A673 (cell line): ENCODE measurements around the gene LRRC15. TPM values are rescaled to one million over a fixed set of nuclear protein-coding genes. Genes with fewer than 3 reads are reported as not detected.

Source experiments
- BruUV-seq: library from RNA; stranded (reverse); fragments of 400-500 nt; replicated peaks from 2 replicates; lab custom pipeline; 2021; lab: Mats Ljungman, UMichigan
- CTCF ChIA-PET: fragments of 300-600 bp; sonication (Branson Sonifier 250); formaldehyde crosslinking; loops from one replicate; lab custom pipeline; 2022; ENCODE audit warnings: antibody characterized with exemption; lab: Charles Lee
- POLR2A ChIA-PET: fragments of 300-600 bp; sonication (Branson Sonifier 250); formaldehyde crosslinking; loops from one replicate; lab custom pipeline; 2022; ENCODE audit warnings: antibody characterized with exemption; ENCODE audit not compliant: low non-redundant PET; lab: Charles Lee
- DNase-seq: peaks from one replicate; pipeline ENCODE4 v3.0.0-alpha.2; 2015; ENCODE audit warnings: low spot score
- H3K27ac ChIP-seq: fragments of 200-600 bp; sonication (generic); 2 replicates; pipeline ENCODE4 v1.5.1; 2016; ENCODE audit warnings: mixed run types, low read depth, mild to moderate bottlenecking, mixed read lengths, antibody characterized with exemption, low read length; ENCODE audit not compliant: poor library complexity, severe bottlenecking
- H3K27me3 ChIP-seq: fragments of 200-600 bp; sonication (generic); replicated peaks from 2 replicates; pipeline ENCODE4 v1.6.1; 2017; ENCODE audit warnings: mixed run types, low read depth, mild to moderate bottlenecking, mixed read lengths, antibody characterized with exemption, low read length; ENCODE audit not compliant: insufficient read depth, poor library complexity
- H3K36me3 ChIP-seq: fragments of 200-600 bp; sonication (generic); 2 replicates; pipeline ENCODE4 v1.6.1; 2016; ENCODE audit warnings: mixed run types, mild to moderate bottlenecking, mixed read lengths, antibody characterized with exemption, low read length; ENCODE audit not compliant: insufficient read depth, poor library complexity, severe bottlenecking
- H3K4me1 ChIP-seq: fragments of 200-600 bp; sonication (generic); 2 replicates; pipeline ENCODE4 v1.6.1; 2017; ENCODE audit warnings: mixed run types, mild to moderate bottlenecking, mixed read lengths, antibody characterized with exemption, low read length; ENCODE audit not compliant: insufficient read depth, poor library complexity, severe bottlenecking
- H3K4me3 ChIP-seq: fragments of 200-600 bp; sonication (generic); 2 replicates; pipeline ENCODE4 v1.5.1; 2016; ENCODE audit warnings: low read depth, mixed run types, mild to moderate bottlenecking, mixed read lengths, low read length; ENCODE audit not compliant: poor library complexity, severe bottlenecking
- H3K9me3 ChIP-seq: fragments of 200-600 bp; sonication (generic); 2 replicates; pipeline ENCODE4 v1.6.1; 2016; ENCODE audit warnings: mixed run types, low read depth, mild to moderate bottlenecking, mixed read lengths, antibody characterized with exemption, low read length; ENCODE audit not compliant: poor library complexity, severe bottlenecking
- CTCF ChIP-seq: fragments of 300-800, 200-600 bp; sonication (generic); conservative IDR thresholded peaks from 2 replicates; pipeline ENCODE4 v1.5.1; 2017; ENCODE audit warnings: low read depth, mild to moderate bottlenecking, antibody characterized with exemption, low read length, moderate library complexity, mixed read lengths
- EZH2 ChIP-seq: fragments of 200-600 bp; sonication (generic); IDR thresholded peaks from 2 replicates; pipeline ENCODE4 v1.6.1; 2017; ENCODE audit warnings: borderline replicate concordance, low read depth, mild to moderate bottlenecking, mixed read lengths, antibody characterized with exemption, low read length; ENCODE audit not compliant: poor library complexity, severe bottlenecking
- intact Hi-C: fragments of 100-400 bp; cut with micrococcal nuclease; formaldehyde crosslinking; loops from one replicate; pipeline ENCODE4 v1.10.0; 2022; ENCODE audit not compliant: unreplicated experiment
- total RNA-seq: library from RNA; stranded (reverse); gene quantifications from 2 replicates; pipeline ENCODE4 v1.2.3, GENCODE V29; 2021

Gene LRRC15
- total RNA-seq, 1 experiment from 2014 or later, result not detected

GRCh38 chr3:194351952-194352536 is 17.5 kb downstream of the LRRC15 start:
- Histone ChIP-seq H3K4me1 (peaks cover 17% of the 10 kb centered on the region), H3K27ac (peak overlapping the region; percentile 72), H3K27me3 (no peaks in the 10 kb centered on the region), H3K4me3 (no peak overlapping the region), H3K36me3 (no peaks in the 10 kb centered on the region), H3K9me3 (no peaks in the 10 kb centered on the region)
- CTCF ChIA-PET, result no interaction called here
- no TSS peak for BruUV-seq
- intact Hi-C loops, result no loop called here
- no peak for TF ChIP-seq EZH2
- no peak for DNase-seq
- POLR2A ChIA-PET, result no interaction called here

GRCh38 chr3:194351080-194351672 is 18.4 kb downstream of the LRRC15 start, which contains the start of gene CPN2:
TSS of gene CPN2 (minus strand) at chr3:194351328. CDS start at chr3:194342702, 8,626 bp downstream.
- no peak for TF ChIP-seq CTCF
- TF ChIP-seq EZH2, result no peak
- H3K36me3 ChIP-seq, result no peaks in the 10 kb centered on the region
- no TSS peak for BruUV-seq
- no peaks in the 10 kb centered on the region for H3K9me3 ChIP-seq
- H3K4me1 ChIP-seq, result peaks cover 17% of the 10 kb centered on the region
- ChIA-PET POLR2A (no interaction called here), CTCF (interaction anchor here (0.6 to 2.0 kb wide), 3 partner anchors 17 to 647 kb away, joined by 3 to 9 read pairs (median 3); no protein-coding TSS in a partner anchor)
- DNase-seq, result no peak
- H3K27me3 ChIP-seq, result no peaks in the 10 kb centered on the region
- H3K4me3 ChIP-seq, result no peak within 1 kb of the TSS
- H3K27ac ChIP-seq, result peak within 1 kb of the TSS; percentile 72
- intact Hi-C loops, result no loop called here

GRCh38 chr3:194350726-194351071 is 18.8 kb downstream of the LRRC15 start:
- H3K9me3 ChIP-seq, result no peaks in the 10 kb centered on the region
- peak overlapping the region; percentile 72 for H3K27ac ChIP-seq
- H3K4me3 ChIP-seq, result no peak overlapping the region
- peaks cover 17% of the 10 kb centered on the region for H3K4me1 ChIP-seq
- intact Hi-C loops, result no loop called here
- BruUV-seq, result no TSS peak
- DNase-seq, result no peak
- no peaks in the 10 kb centered on the region for H3K27me3 ChIP-seq
- ChIA-PET POLR2A (no interaction called here), CTCF (interaction anchor here (0.6 to 2.0 kb wide), 3 partner anchors 17 to 646 kb away, joined by 3 to 9 read pairs (median 3); no protein-coding TSS in a partner anchor)
- no peaks in the 10 kb centered on the region for H3K36me3 ChIP-seq
- TF ChIP-seq EZH2 (no peak), CTCF (no peak)
